BE2C (cell line): ENCODE measurements around the gene GRPR.

Experiments used
- DNase-seq: peaks from one replicate; pipeline ENCODE4 v3.0.0-alpha.2; 2020
- H3K27me3 ChIP-seq: fragments of 250-450 bp; sonication (Bioruptor Pico); 2 replicates; pipeline ENCODE4 v1.5.1; 2020; ENCODE audit warnings: mild to moderate bottlenecking
- H3K36me3 ChIP-seq: fragments of 250-450 bp; sonication (Bioruptor Pico); 2 replicates; pipeline ENCODE4 v1.5.1; 2020; ENCODE audit warnings: mild to moderate bottlenecking
- H3K4me1 ChIP-seq: fragments of 250-450 bp; sonication (Bioruptor Pico); 2 replicates; pipeline ENCODE4 v1.5.1; 2020
- H3K4me3 ChIP-seq: 2 replicates; pipeline ENCODE4 v1.5.1; 2011; ENCODE audit warnings: low read depth, low read length
- H3K9me3 ChIP-seq: fragments of 250-450 bp; sonication (Bioruptor Pico); 2 replicates; pipeline ENCODE4 v1.5.1; 2020
- TF ChIP-seq, protein P1 (sequence below): IDR thresholded peaks from 2 replicates; pipeline ENCODE4 v1.5.1; 2012; ENCODE audit warnings: mild to moderate bottlenecking, low read depth, low read length

The GRPR gene

DNA sequence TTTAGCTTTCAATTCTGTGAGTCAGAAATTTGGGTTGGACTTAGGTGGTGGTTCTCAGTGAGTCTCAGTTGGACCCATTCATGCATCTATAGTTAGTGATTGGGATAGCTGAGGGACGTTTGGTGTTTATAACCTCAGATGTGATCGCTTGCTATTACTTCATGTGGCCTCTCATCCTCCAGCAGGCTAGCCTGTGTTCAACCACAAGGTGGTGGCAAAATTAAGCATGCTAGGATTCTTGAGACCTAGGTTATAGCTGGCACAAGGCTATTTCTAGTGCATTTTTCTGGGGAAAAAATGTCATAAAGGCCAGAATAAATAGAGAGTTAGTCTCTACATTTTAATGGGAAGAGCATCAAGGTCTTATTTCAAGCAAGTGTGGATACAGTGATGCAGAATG lies 10.9 kb upstream of the GRPR start:
- TF ChIP-seq, protein P1, sequence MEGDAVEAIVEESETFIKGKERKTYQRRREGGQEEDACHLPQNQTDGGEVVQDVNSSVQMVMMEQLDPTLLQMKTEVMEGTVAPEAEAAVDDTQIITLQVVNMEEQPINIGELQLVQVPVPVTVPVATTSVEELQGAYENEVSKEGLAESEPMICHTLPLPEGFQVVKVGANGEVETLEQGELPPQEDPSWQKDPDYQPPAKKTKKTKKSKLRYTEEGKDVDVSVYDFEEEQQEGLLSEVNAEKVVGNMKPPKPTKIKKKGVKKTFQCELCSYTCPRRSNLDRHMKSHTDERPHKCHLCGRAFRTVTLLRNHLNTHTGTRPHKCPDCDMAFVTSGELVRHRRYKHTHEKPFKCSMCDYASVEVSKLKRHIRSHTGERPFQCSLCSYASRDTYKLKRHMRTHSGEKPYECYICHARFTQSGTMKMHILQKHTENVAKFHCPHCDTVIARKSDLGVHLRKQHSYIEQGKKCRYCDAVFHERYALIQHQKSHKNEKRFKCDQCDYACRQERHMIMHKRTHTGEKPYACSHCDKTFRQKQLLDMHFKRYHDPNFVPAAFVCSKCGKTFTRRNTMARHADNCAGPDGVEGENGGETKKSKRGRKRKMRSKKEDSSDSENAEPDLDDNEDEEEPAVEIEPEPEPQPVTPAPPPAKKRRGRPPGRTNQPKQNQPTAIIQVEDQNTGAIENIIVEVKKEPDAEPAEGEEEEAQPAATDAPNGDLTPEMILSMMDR: no peak
- no peak for DNase-seq
- H3K36me3 ChIP-seq: no peaks in the 10 kb centered on the region
- H3K9me3 ChIP-seq: no peaks in the 10 kb centered on the region
- H3K4me3 ChIP-seq: no peak overlapping the region
- no peaks in the 10 kb centered on the region for H3K4me1 ChIP-seq
- H3K27me3 ChIP-seq: no peaks in the 10 kb centered on the region

DNA sequence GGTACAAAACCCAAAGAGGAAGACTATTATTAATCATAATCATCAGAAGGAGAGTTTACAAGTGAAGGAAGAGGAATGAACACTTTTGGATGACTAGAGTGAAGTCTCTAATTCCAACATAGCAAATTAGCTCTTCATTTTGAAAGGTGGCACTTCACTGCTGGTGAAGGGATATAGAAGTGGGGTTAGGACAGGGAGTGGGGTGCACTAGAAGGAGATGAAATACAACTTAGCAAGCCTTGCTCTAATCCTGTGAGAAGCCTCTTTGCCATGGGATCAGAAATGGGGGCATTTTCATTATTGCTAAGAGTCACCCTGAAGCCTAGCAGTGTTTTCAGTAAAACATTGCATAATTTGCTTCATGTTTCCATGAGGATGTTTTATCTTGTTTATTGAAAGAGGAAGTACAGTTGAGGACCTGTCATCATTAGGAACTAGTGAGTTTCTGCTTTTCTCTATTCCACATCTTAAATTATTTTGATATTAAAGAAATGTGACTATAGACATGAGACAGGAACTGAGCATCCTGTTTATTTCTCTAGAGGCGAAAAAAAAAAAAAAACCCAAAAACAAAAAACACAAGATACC lies 9.3 kb upstream of the GRPR start:
- TF ChIP-seq, protein P1: no peak
- DNase-seq: no peak
- Histone ChIP-seq H3K4me1 (no peaks in the 10 kb centered on the region), H3K9me3 (no peaks in the 10 kb centered on the region), H3K27me3 (no peaks in the 10 kb centered on the region), H3K36me3 (no peaks in the 10 kb centered on the region), H3K4me3 (no peak overlapping the region)

DNA sequence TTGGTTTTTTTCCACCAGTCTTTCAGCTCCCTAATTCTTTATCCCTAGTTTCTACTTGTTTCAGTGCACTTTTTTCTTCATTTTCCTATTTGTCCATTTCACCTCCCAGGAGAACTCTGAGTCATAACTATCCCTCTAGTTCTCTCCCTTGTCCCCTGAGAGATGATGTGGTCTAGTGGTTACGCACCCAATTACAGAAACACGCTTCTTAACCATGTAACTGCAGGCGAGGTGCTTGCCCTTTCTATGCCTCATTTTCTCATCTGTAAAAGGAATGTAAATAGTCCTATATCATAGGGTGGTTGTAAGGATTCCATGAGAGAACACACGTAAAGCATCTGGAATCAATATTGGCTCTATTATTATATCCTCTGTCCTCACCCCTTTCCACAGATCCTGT lies 8.8 kb upstream of the GRPR start:
- Histone ChIP-seq H3K4me1 (no peaks in the 10 kb centered on the region), H3K9me3 (no peaks in the 10 kb centered on the region), H3K27me3 (no peaks in the 10 kb centered on the region), H3K36me3 (no peaks in the 10 kb centered on the region), H3K4me3 (no peak overlapping the region)
- TF ChIP-seq, protein P1: no peak
- no peak for DNase-seq

DNA sequence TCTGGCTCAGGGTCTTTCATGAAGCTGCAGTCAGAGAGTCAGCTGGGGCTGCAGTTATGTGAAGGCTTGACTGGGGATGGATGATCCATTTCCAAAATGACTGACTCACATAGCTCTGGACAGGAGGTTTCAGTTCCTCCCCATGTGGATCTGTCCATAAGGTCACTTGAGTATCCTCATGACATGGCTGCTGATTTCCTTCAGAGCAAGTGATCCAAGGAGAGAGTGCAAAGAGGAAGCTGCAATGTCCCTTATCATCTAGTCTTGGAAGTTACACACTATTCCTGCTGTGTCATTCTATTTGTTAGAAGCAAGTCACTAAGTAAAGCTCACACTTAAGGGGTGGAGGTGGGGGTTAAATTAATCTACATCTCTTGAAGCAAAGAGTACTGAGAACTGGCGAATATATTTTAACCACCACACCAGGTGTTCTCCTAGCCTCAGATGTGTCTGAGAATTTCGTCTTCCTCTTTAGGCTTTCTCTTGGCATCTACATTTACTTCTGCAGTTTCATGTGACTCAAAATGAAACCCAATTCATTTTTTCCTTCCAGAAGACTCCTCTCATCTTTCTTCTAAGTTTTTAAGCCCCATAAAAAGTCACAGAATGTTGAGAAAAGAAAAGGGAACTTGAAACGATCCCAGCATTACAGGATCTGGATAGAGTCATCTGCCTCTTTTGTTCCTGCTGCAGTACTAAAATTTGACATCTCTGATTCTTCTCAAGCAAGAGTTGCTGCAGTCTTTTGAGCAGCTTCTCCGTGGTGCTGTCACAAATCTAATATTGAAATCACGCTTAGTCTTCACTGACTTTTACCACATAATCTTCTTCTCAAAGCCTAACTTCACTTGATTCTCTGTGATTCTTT lies 3.8 kb upstream of the GRPR start:
- TF ChIP-seq, protein P1: no peak

DNA sequence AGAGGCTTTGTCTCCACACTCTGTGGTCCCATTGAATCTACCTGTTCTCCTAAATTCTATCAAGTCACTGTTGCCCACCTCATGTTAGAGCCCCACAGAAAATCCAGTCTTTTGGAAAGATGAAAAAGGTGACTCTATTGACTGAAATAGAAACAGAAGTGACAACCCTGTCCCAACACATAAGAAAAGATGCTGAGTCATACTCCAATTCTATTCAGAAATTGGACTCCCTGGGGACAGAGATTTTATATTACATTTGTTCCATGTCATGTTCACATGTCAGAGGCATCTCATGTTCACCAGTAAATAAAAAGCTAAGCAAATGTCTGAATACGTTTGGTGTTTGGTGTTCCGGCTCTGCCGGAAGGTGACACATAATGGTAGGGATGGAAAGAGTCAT lies 2.9 kb upstream of the GRPR start:
- H3K4me3 ChIP-seq: no peak overlapping the region
- H3K27me3 ChIP-seq: no peaks in the 10 kb centered on the region
- no peak for DNase-seq
- no peaks in the 10 kb centered on the region for H3K4me1 ChIP-seq
- TF ChIP-seq, protein P1: no peak
- H3K9me3 ChIP-seq: no peaks in the 10 kb centered on the region
- no peaks in the 10 kb centered on the region for H3K36me3 ChIP-seq

More for the DNA sequence above, 3.8 kb upstream of the GRPR start:
- no peaks in the 10 kb centered on the region for H3K27me3 ChIP-seq
- DNase-seq: no peak
- H3K4me1 ChIP-seq: no peaks in the 10 kb centered on the region
- H3K36me3 ChIP-seq: no peaks in the 10 kb centered on the region
- no peaks in the 10 kb centered on the region for H3K9me3 ChIP-seq
- H3K4me3 ChIP-seq: no peak overlapping the region

DNA sequence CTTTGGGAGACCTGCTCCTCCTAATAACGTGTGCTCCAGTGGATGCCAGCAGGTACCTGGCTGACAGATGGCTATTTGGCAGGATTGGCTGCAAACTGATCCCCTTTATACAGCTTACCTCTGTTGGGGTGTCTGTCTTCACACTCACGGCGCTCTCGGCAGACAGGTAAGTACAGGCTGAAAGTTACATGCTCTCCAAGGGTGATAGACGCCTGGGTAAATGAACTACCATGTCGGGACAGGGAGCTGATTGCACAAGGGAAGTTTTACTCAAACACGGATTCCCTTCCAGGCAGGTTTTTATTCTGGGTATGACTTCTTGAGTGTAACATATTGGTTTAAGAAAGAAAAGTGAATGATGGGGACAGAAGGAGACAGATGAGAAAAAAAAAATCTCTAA lies 836 bp downstream of the GRPR start:
- Histone ChIP-seq H3K4me3 (no peak overlapping the region), H3K4me1 (no peaks in the 10 kb centered on the region), H3K36me3 (no peaks in the 10 kb centered on the region), H3K27me3 (no peaks in the 10 kb centered on the region), H3K9me3 (no peaks in the 10 kb centered on the region)
- TF ChIP-seq, protein P1: no peak
- no peak for DNase-seq
